HEK293 (cell line): ENCODE measurements around the gene TMEM267.

Experiments
- CTCF ChIA-PET: fragments of 350-600 bp; formaldehyde crosslinking; extraction: SDS; loops from one replicate; lab custom pipeline; 2021; ENCODE audit warnings: antibody characterized with exemption; lab: Yijun Ruan, JAX
- POLR2A ChIA-PET: fragments of 300-600 bp; formaldehyde crosslinking; extraction: SDS; loops from one replicate; lab custom pipeline; 2020; ENCODE audit warnings: antibody characterized with exemption, inconsistent platforms; lab: Yijun Ruan, JAX
- H3K27ac ChIP-seq: fragments of 200-500 bp; sonication (Bioruptor generic); 2 replicates; pipeline ENCODE4 v1.5.1; 2014; ENCODE audit warnings: low read depth, low read length, control low read depth, inconsistent platforms; ENCODE audit errors: extremely low read depth
- H3K36me3 ChIP-seq, 2 experiments: fragments of 200-500 bp in 1 of 2; sonication (Bioruptor generic) in 1 of 2; 1 replicate in 1 of 2; 2 replicates in 1 of 2; pipeline ENCODE4 v1.5.1; 2014 to 2017; ENCODE audit warnings: inconsistent platforms in 2 of 2, low read length in 2 of 2; ENCODE audit not compliant: control insufficient read depth in 2 of 2, insufficient read depth in 1 of 2
- H3K4me1 ChIP-seq: fragments of 200-500 bp; sonication (Bioruptor generic); 2 replicates; pipeline ENCODE4 v1.5.1; 2014; ENCODE audit warnings: mild to moderate bottlenecking, low read length, inconsistent platforms; ENCODE audit not compliant: control insufficient read depth, insufficient read depth
- H3K4me3 ChIP-seq: 2 replicates; pipeline ENCODE4 v1.5.1; 2011; ENCODE audit warnings: low read depth, mild to moderate bottlenecking, control low read depth, low read length, moderate library complexity
- H3K9me3 ChIP-seq: fragments of 200-500 bp; sonication (Bioruptor generic); 2 replicates; pipeline ENCODE4 v1.5.1; 2014; ENCODE audit warnings: low read depth, low read length, inconsistent platforms; ENCODE audit not compliant: control insufficient read depth, insufficient read depth
- GLI2 ChIP-seq: fragments of 450-650 bp; formaldehyde crosslinking; IDR thresholded peaks from 2 replicates; pipeline ENCODE4; 2017; ENCODE audit warnings: missing biosample characterization, missing genetic modification characterization, low read depth, borderline replicate concordance
- SCRT2 ChIP-seq: fragments of 450-650 bp; formaldehyde crosslinking; IDR thresholded peaks from 2 replicates; pipeline ENCODE4 v1.5.1; 2016; ENCODE audit warnings: missing biosample characterization, missing genetic modification characterization
- SP7 ChIP-seq: fragments of 450-650 bp; formaldehyde crosslinking; IDR thresholded peaks from 2 replicates; pipeline ENCODE4 v1.5.1; 2016; ENCODE audit warnings: missing biosample characterization, missing genetic modification characterization
- ZBTB17 ChIP-seq: fragments of 450-650 bp; formaldehyde crosslinking; IDR thresholded peaks from 2 replicates; pipeline ENCODE4 v1.5.1; 2016; ENCODE audit warnings: missing biosample characterization, missing genetic modification characterization
- ZEB2 ChIP-seq: fragments of 450-650 bp; formaldehyde crosslinking; IDR thresholded peaks from 2 replicates; pipeline ENCODE4 v1.5.1; 2016; ENCODE audit warnings: missing biosample characterization, missing genetic modification characterization
- ZNF174 ChIP-seq: fragments of 450-650 bp; formaldehyde crosslinking; IDR thresholded peaks from 2 replicates; pipeline ENCODE4 v1.5.0; 2017; ENCODE audit warnings: missing biosample characterization, mild to moderate bottlenecking, missing genetic modification characterization
- ZNF274 ChIP-seq, 2 experiments: fragments of 200-500 bp in 1 of 2; fragments of 450-650 bp in 1 of 2; sonication (Bioruptor generic) in 1 of 2; formaldehyde crosslinking in 1 of 2; IDR thresholded peaks; 2 replicates each; pipeline versions ENCODE4 v1.5.1 to v1.6.1; 2014 to 2016; ENCODE audit warnings: borderline replicate concordance in 1 of 2, inconsistent platforms in 1 of 2, low read length in 1 of 2, missing biosample characterization in 1 of 2, missing genetic modification characterization in 1 of 2
- ZNF335 ChIP-seq: fragments of 450-650 bp; formaldehyde crosslinking; conservative IDR thresholded peaks from 2 replicates; pipeline ENCODE4 v1.5.1; 2016; ENCODE audit warnings: missing biosample characterization, missing genetic modification characterization
- ZNF366 ChIP-seq: fragments of 450-650 bp; formaldehyde crosslinking; conservative IDR thresholded peaks from 2 replicates; pipeline ENCODE4 v1.5.1; 2016; ENCODE audit warnings: missing biosample characterization, missing genetic modification characterization
- ZNF548 ChIP-seq: fragments of 450-650 bp; formaldehyde crosslinking; IDR thresholded peaks from 2 replicates; pipeline ENCODE4 v1.5.1; 2016; ENCODE audit warnings: missing biosample characterization, missing genetic modification characterization
- ZNF600 ChIP-seq: fragments of 450-650 bp; formaldehyde crosslinking; IDR thresholded peaks from 2 replicates; pipeline ENCODE4 v1.5.1; 2016; ENCODE audit warnings: missing biosample characterization, missing genetic modification characterization
- ZNF768 ChIP-seq: fragments of 450-650 bp; formaldehyde crosslinking; IDR thresholded peaks from 2 replicates; pipeline ENCODE4 v1.5.1; 2018; ENCODE audit warnings: missing biosample characterization, mild to moderate bottlenecking, missing genetic modification characterization
- ZNF830 ChIP-seq: fragments of 450-650 bp; IDR thresholded peaks from 2 replicates; pipeline ENCODE4 v1.5.0; 2018; ENCODE audit warnings: missing biosample characterization, missing genetic modification characterization, low read depth, mild to moderate bottlenecking, moderate library complexity
- TF ChIP-seq, protein P1 (sequence below): fragments of 450-650 bp; formaldehyde crosslinking; IDR thresholded peaks from 2 replicates; pipeline ENCODE4 v1.5.1; 2017; ENCODE audit warnings: missing biosample characterization, missing genetic modification characterization
- TF ChIP-seq, protein P2 (sequence below): fragments of 450-650 bp; formaldehyde crosslinking; IDR thresholded peaks from 2 replicates; pipeline ENCODE4; 2016; ENCODE audit warnings: missing biosample characterization, missing genetic modification characterization
- TF ChIP-seq, protein P3 (sequence below): fragments of 450-650 bp; formaldehyde crosslinking; IDR thresholded peaks from 2 replicates; pipeline ENCODE4 v1.5.1; 2017; ENCODE audit warnings: missing biosample characterization, missing genetic modification characterization
- TF ChIP-seq, protein P4 (sequence below): fragments of 450-650 bp; formaldehyde crosslinking; IDR thresholded peaks from 2 replicates; pipeline ENCODE4 v1.5.1; 2017; ENCODE audit warnings: missing biosample characterization, missing genetic modification characterization
- TF ChIP-seq, protein P5 (sequence below): fragments of 450-650 bp; formaldehyde crosslinking; IDR thresholded peaks from 2 replicates; pipeline ENCODE4 v1.5.1; 2016; ENCODE audit warnings: missing biosample characterization, missing genetic modification characterization
- TF ChIP-seq, protein P6 (sequence below): fragments of 450-650 bp; formaldehyde crosslinking; IDR thresholded peaks from 2 replicates; pipeline ENCODE4 v1.5.1; 2017; ENCODE audit warnings: missing biosample characterization, missing genetic modification characterization

The TMEM267 gene

DNA sequence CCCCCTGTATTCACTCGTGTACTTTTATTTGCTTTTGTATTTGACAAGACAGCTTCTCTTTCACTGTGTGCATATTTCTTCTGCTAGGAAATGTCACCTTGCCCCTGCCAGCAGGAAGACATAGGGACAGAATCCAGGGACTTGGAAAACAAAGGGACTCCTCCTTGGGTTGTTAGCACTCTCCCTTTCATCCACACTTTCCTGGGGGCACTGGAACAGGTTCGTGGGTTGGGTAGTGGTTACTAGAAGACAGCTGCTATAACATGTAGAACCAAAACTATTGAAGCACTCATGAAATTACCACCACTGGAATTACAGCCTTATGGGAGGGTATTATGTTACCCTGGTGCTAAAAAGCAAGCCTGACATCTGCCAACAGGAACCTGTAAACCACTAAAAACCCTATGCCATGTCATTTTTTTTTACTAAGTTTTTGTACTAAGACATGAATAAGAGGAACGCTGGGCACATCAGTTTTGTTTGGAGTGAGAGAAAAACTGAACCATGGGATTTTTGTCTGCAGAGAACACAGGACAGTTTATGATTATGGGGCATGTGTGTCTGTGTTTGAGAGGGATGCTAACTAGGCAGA is 66.8 kb downstream of the TMEM267 start:
- no peak for TF ChIP-seq ZNF768
- TF ChIP-seq SCRT2 (tag by site-specific recombination): peak; percentile 52; the same call in 1 of the 2 replicates
- TF ChIP-seq, protein P1, sequence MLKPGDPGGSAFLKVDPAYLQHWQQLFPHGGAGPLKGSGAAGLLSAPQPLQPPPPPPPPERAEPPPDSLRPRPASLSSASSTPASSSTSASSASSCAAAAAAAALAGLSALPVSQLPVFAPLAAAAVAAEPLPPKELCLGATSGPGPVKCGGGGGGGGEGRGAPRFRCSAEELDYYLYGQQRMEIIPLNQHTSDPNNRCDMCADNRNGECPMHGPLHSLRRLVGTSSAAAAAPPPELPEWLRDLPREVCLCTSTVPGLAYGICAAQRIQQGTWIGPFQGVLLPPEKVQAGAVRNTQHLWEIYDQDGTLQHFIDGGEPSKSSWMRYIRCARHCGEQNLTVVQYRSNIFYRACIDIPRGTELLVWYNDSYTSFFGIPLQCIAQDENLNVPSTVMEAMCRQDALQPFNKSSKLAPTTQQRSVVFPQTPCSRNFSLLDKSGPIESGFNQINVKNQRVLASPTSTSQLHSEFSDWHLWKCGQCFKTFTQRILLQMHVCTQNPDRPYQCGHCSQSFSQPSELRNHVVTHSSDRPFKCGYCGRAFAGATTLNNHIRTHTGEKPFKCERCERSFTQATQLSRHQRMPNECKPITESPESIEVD (tag by site-specific recombination): peak; percentile 75
- no peak for TF ChIP-seq ZNF274 (IDR thresholded peaks at IDR 0.05; ENCODE audit: low read length)
- no peak for TF ChIP-seq ZNF274 (tag by site-specific recombination; IDR thresholded peaks at IDR 0.05; ENCODE audit: borderline replicate concordance)
- peak; percentile 34; the same call in 1 of the 2 replicates for TF ChIP-seq SP7 (tag by site-specific recombination)
- no peak for TF ChIP-seq ZNF548 (tag by site-specific recombination)
- peaks cover 9% of the 10 kb centered on the region for H3K4me1 ChIP-seq
- ChIA-PET POLR2A (interaction anchor here (1.8 kb wide), 1 partner anchor 67 kb away, joined by 14 read pairs; the partner anchor contains the start of gene TMEM267), CTCF (interaction anchor here (1.4 to 1.5 kb wide), 2 partner anchors 30 to 67 kb away, joined by 3 to 4 read pairs; partner anchors contain the start of gene TMEM267)
- H3K36me3 ChIP-seq: no peaks in the 10 kb centered on the region
- no peaks in the 10 kb centered on the region for H3K9me3 ChIP-seq
- no peak overlapping the region for H3K27ac ChIP-seq
- no peak overlapping the region for H3K4me3 ChIP-seq

DNA sequence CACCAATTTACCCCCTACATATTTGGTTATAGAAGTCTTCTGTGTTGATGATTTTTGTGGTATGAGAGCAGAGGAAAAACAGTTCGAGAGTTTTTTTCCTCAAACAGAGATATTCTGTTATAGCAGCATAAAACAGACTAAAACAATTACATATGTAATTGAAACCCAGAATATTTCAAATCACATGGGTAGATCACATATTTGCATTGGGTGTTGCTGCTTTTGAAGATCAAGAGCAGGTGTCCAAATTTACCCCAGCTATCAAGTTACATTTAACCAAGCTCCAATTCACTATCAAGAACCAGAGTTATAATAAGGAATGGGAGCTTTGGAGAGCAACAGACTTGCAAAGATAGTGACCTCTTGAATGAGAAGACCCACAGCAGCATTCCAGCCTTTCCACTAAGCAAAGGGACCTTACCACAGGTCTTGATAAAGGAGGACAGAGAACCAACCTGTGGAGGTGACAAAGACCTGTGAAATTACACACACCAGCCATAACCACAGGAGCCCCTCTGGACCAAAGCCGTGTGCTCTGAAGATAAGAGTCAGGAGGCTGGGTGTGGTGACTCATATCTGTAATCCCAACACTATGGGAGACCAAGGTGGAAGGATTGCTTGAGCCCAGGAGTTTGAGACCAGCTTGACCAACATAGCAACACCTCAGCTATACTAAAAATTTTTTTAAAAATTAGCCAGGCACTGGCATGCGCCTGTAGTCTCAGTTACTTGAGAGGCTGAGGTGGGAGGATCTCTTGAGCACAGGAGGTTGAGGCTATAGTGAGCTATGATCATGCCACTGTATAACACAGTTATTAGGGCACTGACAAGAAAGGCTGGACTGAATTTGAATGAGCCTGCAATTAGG is 67.5 kb downstream of the TMEM267 start:
- ChIA-PET POLR2A (interaction anchor here (1.8 kb wide), 1 partner anchor 68 kb away, joined by 14 read pairs; the partner anchor contains the start of gene TMEM267), CTCF (interaction anchor here (0.6 to 1.5 kb wide), 4 partner anchors 27 to 295 kb away, joined by 3 to 4 read pairs (median 4); partner anchors contain the start of gene TMEM267)
- H3K27ac ChIP-seq: no peak overlapping the region
- TF ChIP-seq, protein P2, sequence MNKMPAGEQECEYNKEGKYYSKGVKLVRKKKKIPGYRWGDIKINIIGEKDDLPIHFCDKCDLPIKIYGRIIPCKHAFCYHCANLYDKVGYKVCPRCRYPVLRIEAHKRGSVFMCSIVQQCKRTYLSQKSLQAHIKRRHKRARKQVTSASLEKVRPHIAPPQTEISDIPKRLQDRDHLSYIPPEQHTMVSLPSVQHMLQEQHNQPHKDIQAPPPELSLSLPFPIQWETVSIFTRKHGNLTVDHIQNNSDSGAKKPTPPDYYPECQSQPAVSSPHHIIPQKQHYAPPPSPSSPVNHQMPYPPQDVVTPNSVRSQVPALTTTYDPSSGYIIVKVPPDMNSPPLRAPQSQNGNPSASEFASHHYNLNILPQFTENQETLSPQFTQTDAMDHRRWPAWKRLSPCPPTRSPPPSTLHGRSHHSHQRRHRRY (tag by site-specific recombination): no peak
- TF ChIP-seq ZNF366 (tag by site-specific recombination) (0 out of 2 replicates have a peak, but pooled peaks have one; percentile 16), ZNF830 (no peak), GLI2 (tag by site-specific recombination) (no peak), ZNF335 (tag by site-specific recombination) (no peak), ZNF600 (peak; percentile 40; the same call in 1 of the 2 replicates), ZNF174 (no peak), ZBTB17 (tag by site-specific recombination) (0 out of 2 replicates have a peak, but pooled peaks have one; percentile 11), SP7 (tag by site-specific recombination) (no peak), ZEB2 (tag by site-specific recombination) (no peak)
- TF ChIP-seq, protein P3, sequence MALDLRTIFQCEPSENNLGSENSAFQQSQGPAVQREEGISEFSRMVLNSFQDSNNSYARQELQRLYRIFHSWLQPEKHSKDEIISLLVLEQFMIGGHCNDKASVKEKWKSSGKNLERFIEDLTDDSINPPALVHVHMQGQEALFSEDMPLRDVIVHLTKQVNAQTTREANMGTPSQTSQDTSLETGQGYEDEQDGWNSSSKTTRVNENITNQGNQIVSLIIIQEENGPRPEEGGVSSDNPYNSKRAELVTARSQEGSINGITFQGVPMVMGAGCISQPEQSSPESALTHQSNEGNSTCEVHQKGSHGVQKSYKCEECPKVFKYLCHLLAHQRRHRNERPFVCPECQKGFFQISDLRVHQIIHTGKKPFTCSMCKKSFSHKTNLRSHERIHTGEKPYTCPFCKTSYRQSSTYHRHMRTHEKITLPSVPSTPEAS (tag by site-specific recombination): no peak
- TF ChIP-seq, protein P4, sequence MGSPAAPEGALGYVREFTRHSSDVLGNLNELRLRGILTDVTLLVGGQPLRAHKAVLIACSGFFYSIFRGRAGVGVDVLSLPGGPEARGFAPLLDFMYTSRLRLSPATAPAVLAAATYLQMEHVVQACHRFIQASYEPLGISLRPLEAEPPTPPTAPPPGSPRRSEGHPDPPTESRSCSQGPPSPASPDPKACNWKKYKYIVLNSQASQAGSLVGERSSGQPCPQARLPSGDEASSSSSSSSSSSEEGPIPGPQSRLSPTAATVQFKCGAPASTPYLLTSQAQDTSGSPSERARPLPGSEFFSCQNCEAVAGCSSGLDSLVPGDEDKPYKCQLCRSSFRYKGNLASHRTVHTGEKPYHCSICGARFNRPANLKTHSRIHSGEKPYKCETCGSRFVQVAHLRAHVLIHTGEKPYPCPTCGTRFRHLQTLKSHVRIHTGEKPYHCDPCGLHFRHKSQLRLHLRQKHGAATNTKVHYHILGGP (tag by site-specific recombination): no peak
- TF ChIP-seq, protein P5, sequence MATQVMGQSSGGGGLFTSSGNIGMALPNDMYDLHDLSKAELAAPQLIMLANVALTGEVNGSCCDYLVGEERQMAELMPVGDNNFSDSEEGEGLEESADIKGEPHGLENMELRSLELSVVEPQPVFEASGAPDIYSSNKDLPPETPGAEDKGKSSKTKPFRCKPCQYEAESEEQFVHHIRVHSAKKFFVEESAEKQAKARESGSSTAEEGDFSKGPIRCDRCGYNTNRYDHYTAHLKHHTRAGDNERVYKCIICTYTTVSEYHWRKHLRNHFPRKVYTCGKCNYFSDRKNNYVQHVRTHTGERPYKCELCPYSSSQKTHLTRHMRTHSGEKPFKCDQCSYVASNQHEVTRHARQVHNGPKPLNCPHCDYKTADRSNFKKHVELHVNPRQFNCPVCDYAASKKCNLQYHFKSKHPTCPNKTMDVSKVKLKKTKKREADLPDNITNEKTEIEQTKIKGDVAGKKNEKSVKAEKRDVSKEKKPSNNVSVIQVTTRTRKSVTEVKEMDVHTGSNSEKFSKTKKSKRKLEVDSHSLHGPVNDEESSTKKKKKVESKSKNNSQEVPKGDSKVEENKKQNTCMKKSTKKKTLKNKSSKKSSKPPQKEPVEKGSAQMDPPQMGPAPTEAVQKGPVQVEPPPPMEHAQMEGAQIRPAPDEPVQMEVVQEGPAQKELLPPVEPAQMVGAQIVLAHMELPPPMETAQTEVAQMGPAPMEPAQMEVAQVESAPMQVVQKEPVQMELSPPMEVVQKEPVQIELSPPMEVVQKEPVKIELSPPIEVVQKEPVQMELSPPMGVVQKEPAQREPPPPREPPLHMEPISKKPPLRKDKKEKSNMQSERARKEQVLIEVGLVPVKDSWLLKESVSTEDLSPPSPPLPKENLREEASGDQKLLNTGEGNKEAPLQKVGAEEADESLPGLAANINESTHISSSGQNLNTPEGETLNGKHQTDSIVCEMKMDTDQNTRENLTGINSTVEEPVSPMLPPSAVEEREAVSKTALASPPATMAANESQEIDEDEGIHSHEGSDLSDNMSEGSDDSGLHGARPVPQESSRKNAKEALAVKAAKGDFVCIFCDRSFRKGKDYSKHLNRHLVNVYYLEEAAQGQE (tag by site-specific recombination): no peak
- TF ChIP-seq, protein P6, sequence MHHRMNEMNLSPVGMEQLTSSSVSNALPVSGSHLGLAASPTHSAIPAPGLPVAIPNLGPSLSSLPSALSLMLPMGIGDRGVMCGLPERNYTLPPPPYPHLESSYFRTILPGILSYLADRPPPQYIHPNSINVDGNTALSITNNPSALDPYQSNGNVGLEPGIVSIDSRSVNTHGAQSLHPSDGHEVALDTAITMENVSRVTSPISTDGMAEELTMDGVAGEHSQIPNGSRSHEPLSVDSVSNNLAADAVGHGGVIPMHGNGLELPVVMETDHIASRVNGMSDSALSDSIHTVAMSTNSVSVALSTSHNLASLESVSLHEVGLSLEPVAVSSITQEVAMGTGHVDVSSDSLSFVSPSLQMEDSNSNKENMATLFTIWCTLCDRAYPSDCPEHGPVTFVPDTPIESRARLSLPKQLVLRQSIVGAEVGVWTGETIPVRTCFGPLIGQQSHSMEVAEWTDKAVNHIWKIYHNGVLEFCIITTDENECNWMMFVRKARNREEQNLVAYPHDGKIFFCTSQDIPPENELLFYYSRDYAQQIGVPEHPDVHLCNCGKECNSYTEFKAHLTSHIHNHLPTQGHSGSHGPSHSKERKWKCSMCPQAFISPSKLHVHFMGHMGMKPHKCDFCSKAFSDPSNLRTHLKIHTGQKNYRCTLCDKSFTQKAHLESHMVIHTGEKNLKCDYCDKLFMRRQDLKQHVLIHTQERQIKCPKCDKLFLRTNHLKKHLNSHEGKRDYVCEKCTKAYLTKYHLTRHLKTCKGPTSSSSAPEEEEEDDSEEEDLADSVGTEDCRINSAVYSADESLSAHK: no peak

More for the DNA sequence above, 67.5 kb downstream of the TMEM267 start:
- Histone ChIP-seq H3K4me3 (no peak overlapping the region), H3K36me3 (no peaks in the 10 kb centered on the region), H3K4me1 (peaks cover 9% of the 10 kb centered on the region), H3K9me3 (no peaks in the 10 kb centered on the region)
